GM23338 (cell line): ENCODE measurements around the gene FMO2. TPM values are rescaled to one million over a fixed set of nuclear protein-coding genes. Genes with fewer than 3 reads are reported as not detected.
A peak's percentile ranks its signal among the peaks of the same experiment; 100 is the strongest.

ENCODE experiments used
- ATAC-seq: fragments of 200-7000 bp; cut with Tn5 transposase; 3 replicates; pipeline ENCODE4 v1.9.1; 2020
- DNase-seq: peaks from one replicate; pipeline ENCODE4 v3.0.0-alpha.2; 2015; ENCODE audit warnings: low spot score
- H2AFZ ChIP-seq: fragments of 200-600 bp; sonication (generic); 2 replicates; pipeline ENCODE4 v1.8.0; 2016; ENCODE audit warnings: antibody characterized with exemption, mild to moderate bottlenecking, moderate library complexity
- H3F3A ChIP-seq: fragments of 200-600 bp; sonication (generic); replicated peaks from 2 replicates; pipeline ENCODE4 v1.8.0; 2017; ENCODE audit warnings: antibody characterized with exemption, mixed run types, low read depth
- H3K27ac ChIP-seq: fragments of 200-600 bp; sonication (generic); 2 replicates; pipeline ENCODE4 v1.6.1; 2016; ENCODE audit warnings: low read depth
- H3K27me3 ChIP-seq: fragments of 200-600 bp; sonication (generic); 2 replicates; pipeline ENCODE4 v1.8.0; 2016; ENCODE audit warnings: mild to moderate bottlenecking, mixed run types, moderate library complexity; ENCODE audit not compliant: insufficient read depth
- H3K36me3 ChIP-seq: fragments of 200-600 bp; sonication (generic); 2 replicates; pipeline ENCODE4 v1.8.0; 2016; ENCODE audit warnings: mild to moderate bottlenecking; ENCODE audit not compliant: insufficient read depth
- H3K4me1 ChIP-seq: fragments of 200-600 bp; sonication (generic); 2 replicates; pipeline ENCODE4 v1.8.0; 2016; ENCODE audit warnings: mild to moderate bottlenecking, moderate library complexity; ENCODE audit not compliant: insufficient read depth
- H3K4me2 ChIP-seq: fragments of 200-600 bp; sonication (generic); 2 replicates; pipeline ENCODE4 v1.7.1; 2017; ENCODE audit warnings: mixed run types
- H3K4me3 ChIP-seq: fragments of 200-600 bp; sonication (generic); 2 replicates; pipeline ENCODE4 v1.6.1; 2016; ENCODE audit warnings: mixed run types
- H3K79me2 ChIP-seq: fragments of 200-600 bp; sonication (generic); replicated peaks from 2 replicates; pipeline ENCODE4 v1.8.0; 2017; ENCODE audit warnings: mild to moderate bottlenecking; ENCODE audit not compliant: insufficient read depth
- H3K9me2 ChIP-seq: fragments of 200-600 bp; sonication (generic); 2 replicates; pipeline ENCODE4 v1.8.0; 2017; ENCODE audit not compliant: insufficient read depth
- H4K20me1 ChIP-seq: fragments of 200-600 bp; sonication (generic); replicated peaks from 2 replicates; pipeline ENCODE4 v1.8.0; 2017; ENCODE audit warnings: mild to moderate bottlenecking; ENCODE audit not compliant: insufficient read depth
- H3K27ac Mint-ChIP-seq: 2 replicates; pipeline ENCODE4 v1.8.0; 2020; ENCODE audit warnings: inconsistent platforms, mild to moderate bottlenecking, moderate library complexity, mixed read lengths
- H3K27me3 Mint-ChIP-seq: 3 replicates; pipeline ENCODE4 v1.8.0; 2022; ENCODE audit warnings: low read depth, mild to moderate bottlenecking, moderate library complexity, mixed read lengths, inconsistent platforms; ENCODE audit not compliant: insufficient read depth, poor library complexity
- H3K36me3 Mint-ChIP-seq: 3 replicates; pipeline ENCODE4 v1.8.0; 2021; ENCODE audit warnings: low read depth, mild to moderate bottlenecking, inconsistent platforms, moderate library complexity, mixed read lengths
- H3K4me1 Mint-ChIP-seq: 3 replicates; pipeline ENCODE4 v1.8.0; 2020; ENCODE audit warnings: mild to moderate bottlenecking, inconsistent platforms, mixed read lengths
- H3K4me3 Mint-ChIP-seq: 3 replicates; pipeline ENCODE4 v1.8.0; 2021; ENCODE audit warnings: moderate library complexity, mild to moderate bottlenecking, inconsistent platforms, mixed read lengths
- H3K9me3 Mint-ChIP-seq: 3 replicates; pipeline ENCODE4 v1.8.0; 2020; ENCODE audit warnings: moderate library complexity, mild to moderate bottlenecking, inconsistent platforms, mixed read lengths
- CREB1 ChIP-seq: fragments of 250-450 bp; sonication (Bioruptor Pico); IDR thresholded peaks from 2 replicates; pipeline ENCODE4 v1.5.0; 2020; ENCODE audit warnings: low read depth, mild to moderate bottlenecking, moderate library complexity
- CTCF ChIP-seq, 2 experiments: fragments of 200-600 bp in 1 of 2; sonication (generic) in 1 of 2; conservative IDR thresholded peaks; 2 replicates each; pipeline versions ENCODE4 v1.5.1 to v1.6.1; 2016 to 2017; ENCODE audit warnings: antibody characterized with exemption in 2 of 2, low read depth in 2 of 2, mild to moderate bottlenecking in 2 of 2, moderate library complexity in 1 of 2
- ETS1 ChIP-seq: IDR thresholded peaks from 2 replicates; pipeline ENCODE4 v1.6.1; 2016; ENCODE audit warnings: antibody characterized with exemption
- EZH2 ChIP-seq: fragments of 200-600 bp; sonication (generic); IDR thresholded peaks from one replicate; pipeline ENCODE4 v1.8.0; 2017; ENCODE audit warnings: antibody characterized with exemption, mild to moderate bottlenecking, low read depth; ENCODE audit not compliant: unreplicated experiment
- EZH2phosphoT487 ChIP-seq: fragments of 200-600 bp; sonication (generic); IDR thresholded peaks from one replicate; pipeline ENCODE4 v1.8.1; 2018; ENCODE audit warnings: antibody characterized with exemption; ENCODE audit not compliant: unreplicated experiment
- JUNB ChIP-seq: IDR thresholded peaks from one replicate; pipeline ENCODE4 v1.6.1; 2016; ENCODE audit warnings: antibody characterized with exemption; ENCODE audit not compliant: unreplicated experiment
- NANOG ChIP-seq: IDR thresholded peaks from 2 replicates; pipeline ENCODE4 v1.6.1; 2016; ENCODE audit warnings: antibody characterized with exemption, borderline replicate concordance
- POLR2AphosphoS5 ChIP-seq: IDR thresholded peaks from 2 replicates; pipeline ENCODE4 v1.6.1; 2016; ENCODE audit warnings: antibody characterized with exemption, low read depth
- REST ChIP-seq: IDR thresholded peaks from one replicate; pipeline ENCODE4 v1.6.1; 2018; ENCODE audit warnings: antibody characterized with exemption; ENCODE audit not compliant: unreplicated experiment
- STAT1 ChIP-seq: IDR thresholded peaks from one replicate; pipeline ENCODE4 v1.6.1; 2016; ENCODE audit warnings: antibody characterized with exemption; ENCODE audit not compliant: unreplicated experiment
- ZNF114 ChIP-seq: fragments of 250-450 bp; sonication (Bioruptor Pico); IDR thresholded peaks from 2 replicates; pipeline ENCODE4 v1.5.0; 2020; ENCODE audit warnings: mild to moderate bottlenecking, moderate library complexity
- ZNF331 ChIP-seq: fragments of 250-450 bp; sonication (Bioruptor Pico); IDR thresholded peaks from 2 replicates; pipeline ENCODE4 v1.5.0; 2020; ENCODE audit warnings: low read depth, mild to moderate bottlenecking, moderate library complexity
- ZNF462 ChIP-seq: fragments of 250-450 bp; sonication (Bioruptor Pico); IDR thresholded peaks from 2 replicates; pipeline ENCODE4 v1.5.0; 2020; ENCODE audit warnings: mild to moderate bottlenecking, moderate library complexity
- polyA plus RNA-seq: library from polyadenylated mRNA; unstranded; fragments of >200 nt; fragmentation: Nextera tagmentation; extraction: Ambion mirVana; gene quantifications from 2 replicates; pipeline ENCODE4 v1.2.1, GENCODE V29; 2016
- total RNA-seq: library from RNA; depleted of rRNA; stranded (reverse); fragments of >200 nt; shearing (Covaris generic); gene quantifications from 2 replicates; pipeline ENCODE4 v1.2.3, GENCODE V29; 2014

The FMO2 gene
- total and polyA plus RNA-seq, 2 experiments from 2014 or later: 0.31 TPM; not detected in 1

GRCh38 chr1:171254859-171255258 is 69.8 kb downstream of the FMO2 start:
- no peaks in the 10 kb centered on the region for H4K20me1 ChIP-seq
- H3K27me3 Mint-ChIP-seq: peaks cover 2% of the 10 kb centered on the region
- ATAC-seq (no peak), DNase-seq (no peak)
- no peak overlapping the region for H3K4me2 ChIP-seq
- no peaks in the 10 kb centered on the region for H3K36me3 ChIP-seq
- H3K36me3 Mint-ChIP-seq: no peaks in the 10 kb centered on the region
- H3K27ac ChIP-seq: no peak overlapping the region
- peak overlapping the region; percentile 59; the same call in 1 of the 2 replicates for H2AFZ ChIP-seq
- no peaks in the 10 kb centered on the region for H3K9me3 Mint-ChIP-seq
- H3K4me1 Mint-ChIP-seq: peaks cover 32% of the 10 kb centered on the region
- TF ChIP-seq ZNF114 (CRISPR knock-in tag) (no peak), ZNF462 (CRISPR knock-in tag) (no peak), ZNF331 (CRISPR knock-in tag) (no peak), POLR2AphosphoS5 (no peak), REST (no peak), EZH2 (no peak), CREB1 (CRISPR knock-in tag) (no peak), STAT1 (no peak), JUNB (no peak), ETS1 (no peak), EZH2phosphoT487 (no peak), CTCF (conservative IDR thresholded peaks at IDR 0.05; ENCODE audit: low read depth in 2 of 2) (no peak), NANOG (no peak)
- H3F3A ChIP-seq: 0 out of 2 replicates have a peak, but pooled peaks cover 4% of the 10 kb centered on the region
- peaks cover 32% of the 10 kb centered on the region for H3K27me3 ChIP-seq
- H3K4me3 ChIP-seq: no peak overlapping the region
- no peaks in the 10 kb centered on the region for H3K9me2 ChIP-seq
- no peak overlapping the region for H3K4me3 Mint-ChIP-seq
- peaks cover 50% of the 10 kb centered on the region for H3K4me1 ChIP-seq
- no peaks in the 10 kb centered on the region for H3K79me2 ChIP-seq
- H3K27ac Mint-ChIP-seq: no peak overlapping the region
